ENCODE measurements around the gene RAPGEF1.

Gene RAPGEF1

DNA sequence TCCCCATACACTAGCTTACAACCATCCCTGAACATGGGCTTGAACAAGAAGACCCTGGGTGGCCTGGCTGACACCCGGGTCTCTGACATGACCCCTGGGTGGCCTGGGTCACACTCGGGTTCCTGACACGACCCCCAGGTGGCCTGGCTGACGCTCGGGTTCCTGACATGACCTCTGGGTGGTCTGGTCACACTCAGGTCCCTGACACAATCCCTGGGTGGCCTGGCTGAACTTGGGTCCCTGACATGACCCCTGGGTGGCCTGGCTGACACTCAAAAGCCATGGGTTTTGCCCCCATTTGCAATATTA lies 156.6 kb downstream of the RAPGEF1 start:
- Histone ChIP-seq H3K36me3 (ENCODE audit: control insufficient read depth, insufficient read depth, low read length, severe bottlenecking) (peaks cover 73% of the 10 kb centered on the region), H3K4me1 (ENCODE audit: control insufficient read depth, insufficient read depth, low read length) (no peaks in the 10 kb centered on the region), H3K9me3 (ENCODE audit: control insufficient read depth, low read length) (no peaks in the 10 kb centered on the region), H3K4me3 (ENCODE audit: low read length) (no peak overlapping the region), H3K9ac (ENCODE audit: low read length) (no peak overlapping the region), H3K27me3 (replicated peaks; ENCODE audit: control insufficient read depth, insufficient read depth, low read length) (no peaks in the 10 kb centered on the region)
- DNase-seq (ENCODE audit: low read depth) = no peak

- Histone ChIP-seq H3K36me3 (ENCODE audit: control insufficient read depth, insufficient read depth, low read length, severe bottlenecking) (peaks cover 74% of the 10 kb centered on the region), H3K4me3 (ENCODE audit: low read length) (no peak overlapping the region), H3K9ac (ENCODE audit: low read length) (no peak overlapping the region), H3K27me3 (replicated peaks; ENCODE audit: control insufficient read depth, insufficient read depth, low read length) (no peaks in the 10 kb centered on the region), H3K9me3 (ENCODE audit: control insufficient read depth, low read length) (no peaks in the 10 kb centered on the region), H3K4me1 (ENCODE audit: control insufficient read depth, insufficient read depth, low read length) (no peaks in the 10 kb centered on the region)
- no peak for DNase-seq (ENCODE audit: low read depth)
Observed at GRCh38 chr9:131582466-131583336, 157.2 kb downstream of the RAPGEF1 start.

DNA sequence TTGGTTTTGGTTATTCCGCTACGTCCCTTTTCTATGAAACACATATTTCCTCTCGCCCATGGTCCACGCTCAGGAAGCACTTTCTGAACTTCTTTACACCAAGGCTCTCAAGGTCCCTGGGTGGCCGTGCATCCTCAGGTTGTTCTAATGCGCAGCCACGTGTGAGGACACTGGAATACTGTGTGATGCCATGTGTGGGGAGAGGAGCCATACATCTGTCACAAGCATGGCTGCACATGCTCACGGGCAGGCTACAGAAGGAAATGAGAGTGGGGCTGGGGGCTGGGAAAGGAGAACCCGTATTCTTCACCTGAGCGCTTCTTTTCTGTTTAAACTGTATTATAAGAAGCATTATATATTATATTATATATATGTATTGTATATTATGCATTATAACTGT lies 157.8 kb downstream of the RAPGEF1 start:
- Histone ChIP-seq H3K4me3 (ENCODE audit: low read length) (no peak overlapping the region), H3K9me3 (ENCODE audit: control insufficient read depth, low read length) (no peaks in the 10 kb centered on the region), H3K27me3 (replicated peaks; ENCODE audit: control insufficient read depth, insufficient read depth, low read length) (no peaks in the 10 kb centered on the region), H3K4me1 (ENCODE audit: control insufficient read depth, insufficient read depth, low read length) (no peaks in the 10 kb centered on the region), H3K36me3 (ENCODE audit: control insufficient read depth, insufficient read depth, low read length, severe bottlenecking) (peaks cover 72% of the 10 kb centered on the region), H3K9ac (ENCODE audit: low read length) (no peak overlapping the region)
- DNase-seq (ENCODE audit: low read depth) = no peak

DNA sequence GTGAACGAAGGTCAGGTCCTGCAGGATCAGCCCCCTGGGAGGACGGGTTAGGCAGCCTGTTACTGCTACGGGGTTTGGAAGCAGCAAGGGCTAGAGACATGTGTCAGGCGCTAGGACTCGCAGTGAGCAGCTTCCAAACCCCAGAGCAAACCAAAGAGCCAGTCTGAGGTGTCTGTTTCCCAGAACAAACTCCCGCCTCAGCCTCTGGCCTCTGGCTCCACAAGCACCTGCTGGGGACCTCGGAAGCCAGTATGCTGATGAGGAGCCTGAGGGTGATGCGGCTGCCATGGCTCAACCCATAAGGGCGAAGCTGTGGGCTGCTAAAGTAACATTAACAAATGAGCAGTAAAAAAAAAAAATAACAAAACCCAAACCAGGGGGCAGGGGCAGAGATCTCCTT lies 159.5 kb downstream of the RAPGEF1 start:
- H3K9ac ChIP-seq (ENCODE audit: low read length) = no peak overlapping the region
- no peaks in the 10 kb centered on the region for H3K4me1 ChIP-seq (ENCODE audit: control insufficient read depth, insufficient read depth, low read length)
- DNase-seq (ENCODE audit: low read depth) = no peak
- no peaks in the 10 kb centered on the region for H3K27me3 ChIP-seq (replicated peaks; ENCODE audit: control insufficient read depth, insufficient read depth, low read length)
- no peak overlapping the region for H3K4me3 ChIP-seq (ENCODE audit: low read length)
- no peaks in the 10 kb centered on the region for H3K9me3 ChIP-seq (ENCODE audit: control insufficient read depth, low read length)
- peaks cover 68% of the 10 kb centered on the region for H3K36me3 ChIP-seq (ENCODE audit: control insufficient read depth, insufficient read depth, low read length, severe bottlenecking)

DNA sequence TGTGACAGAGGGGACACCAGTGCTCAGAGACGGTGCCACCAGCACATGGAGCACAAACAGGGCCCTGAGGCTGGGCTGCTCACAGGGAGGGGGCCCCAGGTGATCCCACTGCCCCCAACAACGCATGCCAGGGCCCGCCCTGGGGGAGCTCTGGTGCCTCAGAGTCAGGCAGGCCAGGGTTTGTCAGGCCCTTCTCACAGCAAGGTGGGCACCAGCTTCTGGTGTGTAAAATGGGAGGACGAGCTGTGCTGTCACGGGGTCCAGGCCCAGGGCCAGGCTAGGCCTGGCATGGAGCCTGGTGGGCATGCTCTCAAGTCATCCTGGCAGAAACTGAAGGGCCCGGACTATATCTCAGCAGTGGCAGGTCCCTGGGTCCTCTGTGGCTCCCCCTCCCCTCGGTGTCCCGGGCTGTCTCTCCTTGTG lies 160.1 kb downstream of the RAPGEF1 start:
- Histone ChIP-seq H3K4me1 (ENCODE audit: control insufficient read depth, insufficient read depth, low read length) (no peaks in the 10 kb centered on the region), H3K36me3 (ENCODE audit: control insufficient read depth, insufficient read depth, low read length, severe bottlenecking) (peaks cover 62% of the 10 kb centered on the region), H3K9ac (ENCODE audit: low read length) (no peak overlapping the region), H3K27me3 (replicated peaks; ENCODE audit: control insufficient read depth, insufficient read depth, low read length) (no peaks in the 10 kb centered on the region), H3K4me3 (ENCODE audit: low read length) (no peak overlapping the region), H3K9me3 (ENCODE audit: control insufficient read depth, low read length) (no peaks in the 10 kb centered on the region)
- no peak for DNase-seq (ENCODE audit: low read depth)

DNA sequence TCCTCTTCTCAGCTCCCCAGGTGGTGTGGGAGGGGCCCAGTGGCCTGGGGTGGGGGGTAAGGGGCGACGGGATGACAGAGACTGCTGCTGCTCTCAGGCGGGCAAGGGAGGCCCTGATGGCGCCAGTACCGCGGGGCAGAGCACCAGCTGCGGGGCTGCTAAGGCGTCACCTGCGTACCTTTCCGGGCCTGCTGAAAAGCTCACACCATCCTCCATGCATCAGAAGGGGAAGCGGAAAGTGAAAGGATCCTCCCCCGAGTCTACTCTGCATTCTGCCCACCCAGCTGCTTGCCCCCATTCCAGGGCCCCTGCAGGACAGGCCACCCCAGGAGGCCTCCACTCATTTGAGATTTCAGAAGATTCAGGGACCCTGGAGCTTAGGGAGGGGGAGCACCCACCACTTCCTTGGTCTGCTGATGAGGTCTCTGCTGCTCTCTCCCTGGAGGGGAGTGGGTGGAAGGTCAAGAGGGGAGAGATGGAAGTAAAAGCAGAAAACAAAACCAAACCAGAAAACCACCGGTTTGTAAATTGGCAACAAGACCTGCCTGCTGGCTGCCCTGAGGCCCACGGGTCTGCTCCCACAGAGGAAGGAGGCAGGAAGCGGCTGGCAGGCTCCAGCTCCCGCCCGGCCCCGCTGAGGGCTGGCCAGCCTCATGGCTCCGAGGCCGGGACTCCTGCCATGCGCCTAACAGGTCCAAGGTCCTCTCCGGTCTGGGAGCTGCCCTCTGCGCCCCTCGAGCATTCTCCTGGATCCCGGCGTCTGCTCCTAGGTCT lies 161.0 kb downstream of the RAPGEF1 start:
- no peaks in the 10 kb centered on the region for H3K4me1 ChIP-seq (ENCODE audit: control insufficient read depth, insufficient read depth, low read length)
- no peaks in the 10 kb centered on the region for H3K9me3 ChIP-seq (ENCODE audit: control insufficient read depth, low read length)
- H3K4me3 ChIP-seq (ENCODE audit: low read length) = no peak overlapping the region
- H3K9ac ChIP-seq (ENCODE audit: low read length) = no peak overlapping the region
- no peaks in the 10 kb centered on the region for H3K27me3 ChIP-seq (replicated peaks; ENCODE audit: control insufficient read depth, insufficient read depth, low read length)
- peaks cover 53% of the 10 kb centered on the region for H3K36me3 ChIP-seq (ENCODE audit: control insufficient read depth, insufficient read depth, low read length, severe bottlenecking)
- no peak for DNase-seq (ENCODE audit: low read depth)

GRCh38 chr9:131578021-131578420 lies 161.9 kb downstream of the RAPGEF1 start:
- H3K4me3 ChIP-seq (ENCODE audit: low read length) = no peak overlapping the region
- no peaks in the 10 kb centered on the region for H3K4me1 ChIP-seq (ENCODE audit: control insufficient read depth, insufficient read depth, low read length)
- DNase-seq (ENCODE audit: low read depth) = no peak
- H3K9me3 ChIP-seq (ENCODE audit: control insufficient read depth, low read length) = no peaks in the 10 kb centered on the region
- peaks cover 44% of the 10 kb centered on the region for H3K36me3 ChIP-seq (ENCODE audit: control insufficient read depth, insufficient read depth, low read length, severe bottlenecking)
- no peak overlapping the region for H3K9ac ChIP-seq (ENCODE audit: low read length)
- no peaks in the 10 kb centered on the region for H3K27me3 ChIP-seq (replicated peaks; ENCODE audit: control insufficient read depth, insufficient read depth, low read length)

DNA sequence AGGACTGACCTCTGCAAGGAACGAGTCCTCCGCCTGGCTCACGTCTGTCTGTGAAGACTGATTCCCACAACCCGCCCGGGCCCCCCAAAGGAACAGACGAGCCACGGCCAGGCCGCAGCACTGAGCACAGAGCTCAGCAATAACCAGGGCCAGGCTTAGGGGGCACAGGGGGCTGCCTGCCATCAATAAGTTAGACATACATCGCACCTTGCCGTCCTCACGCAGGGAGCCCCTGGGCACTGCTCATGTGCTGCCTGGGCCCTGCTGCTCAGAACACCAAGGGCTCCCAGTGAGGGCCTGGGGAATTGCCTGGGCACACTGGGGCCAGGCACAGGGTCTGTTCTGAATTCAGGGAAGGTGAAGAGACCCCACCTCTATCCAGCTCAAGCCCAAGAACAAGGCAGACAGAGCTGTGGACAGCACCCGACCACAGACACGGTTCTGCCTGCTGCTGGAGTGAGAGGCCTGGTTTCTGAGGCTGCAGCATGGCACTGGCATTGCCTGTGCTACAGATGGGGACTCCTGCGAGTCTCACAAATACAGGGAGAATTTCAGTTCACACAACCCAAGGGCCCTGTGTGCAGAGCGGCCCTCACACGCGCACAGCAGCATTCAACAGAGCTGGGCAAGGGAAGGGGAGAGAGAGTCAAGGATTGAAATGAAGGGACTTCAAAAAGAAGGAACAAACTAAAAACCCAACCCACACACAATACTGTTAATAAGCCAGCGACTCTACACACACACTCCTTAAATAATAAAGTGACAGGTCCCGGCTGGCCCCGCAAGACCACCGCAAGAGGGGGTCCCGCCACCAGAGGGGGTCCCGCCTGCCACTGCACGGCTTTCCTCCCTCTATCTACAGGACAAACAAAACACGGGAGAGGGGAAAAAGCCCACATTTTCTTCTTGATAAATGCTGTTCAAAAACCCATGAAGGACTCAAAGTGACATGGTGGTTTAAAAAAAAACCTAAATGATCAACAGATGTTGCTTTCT lies 162.6 kb downstream of the RAPGEF1 start:
- Histone ChIP-seq H3K4me1 (ENCODE audit: control insufficient read depth, insufficient read depth, low read length) (no peaks in the 10 kb centered on the region), H3K4me3 (ENCODE audit: low read length) (no peak overlapping the region), H3K9ac (ENCODE audit: low read length) (no peak overlapping the region), H3K36me3 (ENCODE audit: control insufficient read depth, insufficient read depth, low read length, severe bottlenecking) (peaks cover 45% of the 10 kb centered on the region), H3K27me3 (replicated peaks; ENCODE audit: control insufficient read depth, insufficient read depth, low read length) (no peaks in the 10 kb centered on the region), H3K9me3 (ENCODE audit: control insufficient read depth, low read length) (no peaks in the 10 kb centered on the region)
- DNase-seq (ENCODE audit: low read depth) = no peak

GRCh38 chr9:131575946-131576853 lies 163.7 kb downstream of the RAPGEF1 start:
- Histone ChIP-seq H3K4me3 (ENCODE audit: low read length) (no peak overlapping the region), H3K36me3 (ENCODE audit: control insufficient read depth, insufficient read depth, low read length, severe bottlenecking) (peaks cover 41% of the 10 kb centered on the region), H3K9ac (ENCODE audit: low read length) (no peak overlapping the region), H3K4me1 (ENCODE audit: control insufficient read depth, insufficient read depth, low read length) (no peaks in the 10 kb centered on the region), H3K27me3 (replicated peaks; ENCODE audit: control insufficient read depth, insufficient read depth, low read length) (no peaks in the 10 kb centered on the region), H3K9me3 (ENCODE audit: control insufficient read depth, low read length) (no peaks in the 10 kb centered on the region)
- no peak for DNase-seq (ENCODE audit: low read depth)
